Heart left ventricle (tissue), 13 donors: ENCODE measurements around the gene TMEM14A.

Experiments
- CTCF ChIP-seq, 12 donors: fragments of 200-600 bp; sonication (generic) in 4 of 12; IDR thresholded peaks; one replicate each; pipeline versions ENCODE4 v1.5.0 to v1.8.0; 2018 to 2022; ENCODE audit warnings: antibody characterized with exemption in 12 of 12, mild to moderate bottlenecking in 5 of 12
- POLR2A ChIP-seq, 2 donors: fragments of 450-650 bp; IDR thresholded peaks; one replicate each; pipeline ENCODE4 v1.6.1; 2017; ENCODE audit warnings: antibody characterized with exemption in 2 of 2, mild to moderate bottlenecking in 2 of 2, moderate library complexity in 2 of 2
- donor health status: ischemic (EF 13 %, LVEDD 7.1; RV severe dilation, severe dysfunction).
- donor health status: DM: no; HTN: yes; CAD: no.
- donor health status: DM: no; HTN: no; CAD: no.
- donor health status: ischemic (EF 25% LVEDD 6.9; RV normal size, moderate dysfunction).
- donor health status: ischemic (EF 25% LVEDD 5.7; RV mildly dilated, moderate dysfunction).
- donor health status: ischemic (EF 35%, LVEDD 5.7; RV mildly dilated, moderate dysfunction).
- donor health status: nonischemic (EF 11% LVEDD 7.7; RV severe dilation, severe dysfunction).
- donor health status: DM: yes; HTN: yes; CAD: no.
- donor health status: PGD.
- donor health status: ischemic (EF 29% LVEDD 5.4; RV normal size, mild dysfunction).
- donor health status: nonischemic (EF 23%, LVEDD 6.1; RV moderate dilation, normal function).

- TF ChIP-seq CTCF (IDR thresholded peaks at IDR 0.05) = no peak
- TF ChIP-seq POLR2A (IDR thresholded peaks at IDR 0.05) = no peak
Measured at GRCh38 chr6:52671676-52672075, 763 bp downstream of the TMEM14A start.
